Thyroid gland (tissue), 4 donors: ENCODE measurements around the gene GOLT1A. TPM values are rescaled to one million over a fixed set of nuclear protein-coding genes. Genes with fewer than 3 reads are reported as not detected.

Experiments
- DNase-seq, 2 donors: peaks; one replicate each; pipeline ENCODE4 v3.0.0-alpha.2; 2019
- H3K27ac ChIP-seq, 3 donors: fragments of 200-600 bp; sonication (generic); 1 replicate in 2 of 3; 2 replicates in 1 of 3; pipeline ENCODE4 v1.5.1; 2016 to 2019; ENCODE audit warnings: mild to moderate bottlenecking in 1 of 3, moderate library complexity in 1 of 3
- H3K27me3 ChIP-seq: fragments of 200-600 bp; sonication (generic); one replicate; pipeline ENCODE4 v1.5.1; 2019
- H3K36me3 ChIP-seq, 2 donors: fragments of 200-600 bp; sonication (generic); one replicate each; pipeline ENCODE4 v1.5.1; 2016 to 2019
- H3K4me1 ChIP-seq, 2 donors: fragments of 200-600 bp; sonication (generic); one replicate each; pipeline ENCODE4 v1.5.1; 2017 to 2019
- H3K4me3 ChIP-seq, 3 donors: fragments of 200-600 bp; sonication (generic); replicated peaks in 1 of 3; 1 replicate in 2 of 3; 2 replicates in 1 of 3; pipeline ENCODE4 v1.5.1; 2016; ENCODE audit warnings: mild to moderate bottlenecking in 1 of 3
- H3K9me3 ChIP-seq: fragments of 200-600 bp; sonication (generic); one replicate; pipeline ENCODE4 v1.5.1; 2017
- CTCF ChIP-seq, 6 experiments: fragments of 200-600 bp in 3 of 6; fragments of 450-650 bp in 3 of 6; sonication (generic) in 3 of 6; IDR thresholded peaks; one replicate each; pipeline ENCODE4 v1.5.1; 2016 to 2019; ENCODE audit warnings: antibody characterized with exemption in 6 of 6, mild to moderate bottlenecking in 2 of 6, inconsistent platforms in 1 of 6, moderate library complexity in 1 of 6
- POLR2A ChIP-seq, 2 donors: fragments of 450-650 bp; IDR thresholded peaks; one replicate each; pipeline ENCODE4 v1.6.1; 2017; ENCODE audit warnings: antibody characterized with exemption in 2 of 2, mild to moderate bottlenecking in 2 of 2, moderate library complexity in 1 of 2
- WGBS, 2 donors: methylation state at CpG; one replicate each; pipeline ENCODE4 v1.1.5; 2017; 5-methylcytosine and 5-hydroxymethylcytosine counted together
- intact Hi-C: fragments of 100-400 bp; cut with DNase I; formaldehyde crosslinking; loops from one replicate; pipeline ENCODE4 v1.15.1; 2023
- total RNA-seq, 4 donors: library from RNA; depleted of rRNA; stranded (reverse); fragments of >200 nt; gene quantifications; one replicate each; pipeline ENCODE4 v1.2.3, GENCODE V29; 2016

Gene GOLT1A
- total RNA-seq, 4 donors from 2014 or later, result 0.45 TPM; not detected in 3

GRCh38 chr1:204251926-204252689 is 38.3 kb upstream of the GOLT1A start:
- Histone ChIP-seq H3K4me1 (peaks cover 6 to 12% of the 10 kb centered on the region in 2 donors), H3K27ac (no peak overlapping the region), H3K4me3 (no peak overlapping the region), H3K27me3 (no peaks in the 10 kb centered on the region), H3K9me3 (no peaks in the 10 kb centered on the region), H3K36me3 (no peaks in the 10 kb centered on the region)
- TF ChIP-seq POLR2A (IDR thresholded peaks at IDR 0.05), result no peak
- TF ChIP-seq CTCF (IDR thresholded peaks at IDR 0.05), result no peak
- DNase-seq, result no peak
- intact Hi-C loops, result no loop called here
- WGBS, 2 donors, result 81 to 83% methylated on average over 6 of the region's 6 CpGs

GRCh38 chr1:204251286-204251685 is 37.5 kb upstream of the GOLT1A start:
- no peaks in the 10 kb centered on the region for H3K9me3 ChIP-seq
- WGBS, 2 donors, result 93 to 99% methylated on average over 7 of the region's 7 CpGs
- H3K27me3 ChIP-seq, result no peaks in the 10 kb centered on the region
- DNase-seq, result no peak
- peaks cover 6 to 12% of the 10 kb centered on the region in 2 donors for H3K4me1 ChIP-seq
- H3K4me3 ChIP-seq, result no peak overlapping the region
- intact Hi-C loops, result no loop called here
- H3K36me3 ChIP-seq, result no peaks in the 10 kb centered on the region
- TF ChIP-seq POLR2A (IDR thresholded peaks at IDR 0.05) (no peak), CTCF (IDR thresholded peaks at IDR 0.05) (no peak)
- no peak overlapping the region for H3K27ac ChIP-seq

GRCh38 chr1:204250428-204251030 is 36.7 kb upstream of the GOLT1A start:
- intact Hi-C loops, result no loop called here
- H3K36me3 ChIP-seq, result no peaks in the 10 kb centered on the region
- H3K27ac ChIP-seq, result no peak overlapping the region
- no peaks in the 10 kb centered on the region for H3K27me3 ChIP-seq
- no peak for DNase-seq
- 80 to 82% methylated on average over 6 to 12 of the region's 12 CpGs for WGBS, 2 donors
- peaks cover 6 to 10% of the 10 kb centered on the region in 2 donors for H3K4me1 ChIP-seq
- no peak overlapping the region for H3K4me3 ChIP-seq
- TF ChIP-seq POLR2A (IDR thresholded peaks at IDR 0.05) (no peak), CTCF (IDR thresholded peaks at IDR 0.05) (no peak)
- H3K9me3 ChIP-seq, result no peaks in the 10 kb centered on the region

- TF ChIP-seq CTCF (IDR thresholded peaks at IDR 0.05), result no peak
- no peak for TF ChIP-seq POLR2A (IDR thresholded peaks at IDR 0.05)
- no peaks in the 10 kb centered on the region for H3K27me3 ChIP-seq
- no peak for DNase-seq
- H3K27ac ChIP-seq, result no peak overlapping the region
- H3K9me3 ChIP-seq, result no peaks in the 10 kb centered on the region
- H3K4me1 ChIP-seq, result peaks cover 3 to 5% of the 10 kb centered on the region in 2 donors
- no peaks in the 10 kb centered on the region for H3K36me3 ChIP-seq
- intact Hi-C loops, result no loop called here
- 87 to 88% methylated on average over 7 of the region's 7 CpGs for WGBS, 2 donors
- no peak overlapping the region for H3K4me3 ChIP-seq
These were observed 36.1 kb upstream of the GOLT1A start for GRCh38 chr1:204249736-204250427.

GRCh38 chr1:204248954-204249353 is 35.2 kb upstream of the GOLT1A start:
- H3K9me3 ChIP-seq, result no peaks in the 10 kb centered on the region
- no peaks in the 10 kb centered on the region for H3K4me1 ChIP-seq
- TF ChIP-seq CTCF (IDR thresholded peaks at IDR 0.05) (no peak), POLR2A (IDR thresholded peaks at IDR 0.05) (no peak)
- no peak overlapping the region for H3K27ac ChIP-seq
- DNase-seq, result no peak
- no peaks in the 10 kb centered on the region for H3K36me3 ChIP-seq
- H3K27me3 ChIP-seq, result no peaks in the 10 kb centered on the region
- WGBS, 2 donors, result 94 to 98% methylated on average over 3 of the region's 3 CpGs
- intact Hi-C loops, result no loop called here
- H3K4me3 ChIP-seq, result no peak overlapping the region
